Spleen (tissue), 11 donors: Measurements from ENCODE around the gene BLOC1S4. TPM values are rescaled to one million over a fixed set of nuclear protein-coding genes. Genes with fewer than 3 reads are reported as not detected.
A peak's percentile ranks its signal among the peaks of the same experiment; 100 is the strongest.

ENCODE experiments used
- DNase-seq: peaks from one replicate; pipeline ENCODE4 v3.0.0-alpha.2; 2020
- H3K27ac ChIP-seq, 8 donors: fragments of 200-600 bp; sonication (generic) in 7 of 8; 1 replicate in 4 of 8; 2 replicates in 4 of 8; pipeline versions ENCODE4 v1.5.0 to v1.8.0; 2016 to 2021; ENCODE audit warnings: inconsistent platforms in 4 of 8, mild to moderate bottlenecking in 4 of 8, moderate library complexity in 1 of 8
- H3K27me3 ChIP-seq, 7 donors: fragments of 200-600 bp; sonication (generic) in 6 of 7; replicated peaks in 1 of 7; 1 replicate in 4 of 7; 2 replicates in 3 of 7; pipeline versions ENCODE4 v1.5.0 to v1.8.0; 2016 to 2021; ENCODE audit warnings: inconsistent platforms in 3 of 7, mild to moderate bottlenecking in 1 of 7
- H3K36me3 ChIP-seq, 6 donors: fragments of 200-600 bp; sonication (generic) in 5 of 6; 1 replicate in 4 of 6; 2 replicates in 2 of 6; pipeline versions ENCODE4 v1.5.0 to v1.8.0; 2016 to 2021; ENCODE audit warnings: inconsistent platforms in 2 of 6
- H3K4me1 ChIP-seq, 6 donors: fragments of 200-600 bp; sonication (generic) in 5 of 6; 1 replicate in 3 of 6; 2 replicates in 3 of 6; pipeline versions ENCODE4 v1.5.0 to v1.8.0; 2016 to 2021; ENCODE audit warnings: inconsistent platforms in 3 of 6
- H3K4me3 ChIP-seq, 8 donors: fragments of 200-600 bp; sonication (generic) in 7 of 8; 1 replicate in 4 of 8; 2 replicates in 4 of 8; pipeline versions ENCODE4 v1.5.0 to v1.8.0; 2016 to 2021; ENCODE audit warnings: inconsistent platforms in 4 of 8, mild to moderate bottlenecking in 4 of 8, moderate library complexity in 2 of 8
- H3K9me3 ChIP-seq, 8 donors: fragments of 200-600 bp; sonication (generic) in 7 of 8; 1 replicate in 4 of 8; 2 replicates in 4 of 8; pipeline versions ENCODE4 v1.5.0 to v1.8.0; 2016 to 2021; ENCODE audit warnings: inconsistent platforms in 4 of 8
- POLR2A ChIP-seq, 3 donors: fragments of 450-650 bp; IDR thresholded peaks; one replicate each; pipeline ENCODE4 v1.5.1; 2017; ENCODE audit warnings: antibody characterized with exemption in 3 of 3, mild to moderate bottlenecking in 1 of 3
- POLR2AphosphoS5 ChIP-seq, 3 donors: sonication (generic); formaldehyde crosslinking; IDR thresholded peaks; one replicate each; pipeline ENCODE4 v1.5.1; 2017; ENCODE audit warnings: antibody characterized with exemption in 3 of 3
- WGBS, 5 donors: extraction: QIAGEN DNeasy Blood & Tissue Kit in 3 of 5; methylation state at CpG; one replicate each; pipeline versions ENCODE4 v1.1.5 to v1.1.7; 2013 to 2018; 5-methylcytosine and 5-hydroxymethylcytosine counted together
- intact Hi-C: fragments of 100-400 bp; cut with DNase I; formaldehyde crosslinking; loops from one replicate; pipeline ENCODE4 v1.15.0; 2023; ENCODE audit warnings: low total_unique reads
- polyA plus RNA-seq, 3 donors: library from polyadenylated mRNA; stranded (reverse); fragments of 200-250 nt; gene quantifications; one replicate each; pipeline ENCODE4 v1.2.1, GENCODE V29; 2013
- total RNA-seq, 7 donors: library from RNA; depleted of rRNA in 3 of 7; stranded (reverse); fragments of >200 nt in 3 of 7; fragmentation: NEBNext Ultra II Directional in 4 of 7; extraction: Animal tissue kit (Norgen Biotek cat#: 25700) in 4 of 7; gene quantifications; one replicate each; pipeline versions ENCODE4 v1.1.0 to v1.2.1, GENCODE V29; 2016 to 2021
- TF ChIP-seq, protein P1 (sequence below), 11 experiments: fragments of 200-600 bp in 7 of 11; fragments of 450-650 bp in 4 of 11; sonication (generic) in 4 of 11; IDR thresholded peaks in 8 of 11; conservative IDR thresholded peaks in 3 of 11; 1 replicate in 7 of 11; 2 replicates in 4 of 11; pipeline versions ENCODE4 v1.4.0 to v1.8.0; 2016 to 2021; ENCODE audit warnings: antibody characterized with exemption in 11 of 11, inconsistent platforms in 4 of 11, mild to moderate bottlenecking in 1 of 11
- donor health status: healthy with polysubstance abuse.
- donor health status: DM: no; HTN: no; CAD: no; lungs with moderate emphysema.
- donor health status: DM: no; HTN: no; CAD: no.
- donor health status: Bipolar disorder and iron deficiency.
- donor health status: healthy.
- donor health status: DM: no; HTN: no; CAD: no.
- donor health status: DM: yes; HTN: yes; CAD: no.

Gene BLOC1S4
- total and polyA plus RNA-seq, 10 donors: 13.4 to 24.2 (median 19.0) TPM

GRCh38 chr4:6687947-6688878, 27.8 kb upstream of the BLOC1S4 start:
- Histone ChIP-seq H3K4me3 (peak overlapping the region in 3 of 8 donors; percentile 16 to 58 (median 23)), H3K4me1 (peaks cover 8 to 81% (median 35%) of the 10 kb centered on the region in 6 donors), H3K27me3 (no peaks in the 10 kb centered on the region), H3K9me3 (no peaks in the 10 kb centered on the region), H3K36me3 (no peaks in the 10 kb centered on the region), H3K27ac (peak overlapping the region in 5 of 8 donors; percentile 51 to 91 (median 80))
- DNase-seq: no peak
- TF ChIP-seq POLR2A (IDR thresholded peaks at IDR 0.05): no peak
- TF ChIP-seq, protein P1, sequence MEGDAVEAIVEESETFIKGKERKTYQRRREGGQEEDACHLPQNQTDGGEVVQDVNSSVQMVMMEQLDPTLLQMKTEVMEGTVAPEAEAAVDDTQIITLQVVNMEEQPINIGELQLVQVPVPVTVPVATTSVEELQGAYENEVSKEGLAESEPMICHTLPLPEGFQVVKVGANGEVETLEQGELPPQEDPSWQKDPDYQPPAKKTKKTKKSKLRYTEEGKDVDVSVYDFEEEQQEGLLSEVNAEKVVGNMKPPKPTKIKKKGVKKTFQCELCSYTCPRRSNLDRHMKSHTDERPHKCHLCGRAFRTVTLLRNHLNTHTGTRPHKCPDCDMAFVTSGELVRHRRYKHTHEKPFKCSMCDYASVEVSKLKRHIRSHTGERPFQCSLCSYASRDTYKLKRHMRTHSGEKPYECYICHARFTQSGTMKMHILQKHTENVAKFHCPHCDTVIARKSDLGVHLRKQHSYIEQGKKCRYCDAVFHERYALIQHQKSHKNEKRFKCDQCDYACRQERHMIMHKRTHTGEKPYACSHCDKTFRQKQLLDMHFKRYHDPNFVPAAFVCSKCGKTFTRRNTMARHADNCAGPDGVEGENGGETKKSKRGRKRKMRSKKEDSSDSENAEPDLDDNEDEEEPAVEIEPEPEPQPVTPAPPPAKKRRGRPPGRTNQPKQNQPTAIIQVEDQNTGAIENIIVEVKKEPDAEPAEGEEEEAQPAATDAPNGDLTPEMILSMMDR (IDR thresholded peaks at IDR 0.05 in 8 of 11, conservative IDR thresholded peaks at IDR 0.05 in 3 of 11): no peak
- TF ChIP-seq POLR2AphosphoS5 (IDR thresholded peaks at IDR 0.05): no peak
- WGBS, 5 donors: 83 to 88% (median 86%) methylated on average over 24 of the region's 24 CpGs
- intact Hi-C loops: no loop called here

DNA sequence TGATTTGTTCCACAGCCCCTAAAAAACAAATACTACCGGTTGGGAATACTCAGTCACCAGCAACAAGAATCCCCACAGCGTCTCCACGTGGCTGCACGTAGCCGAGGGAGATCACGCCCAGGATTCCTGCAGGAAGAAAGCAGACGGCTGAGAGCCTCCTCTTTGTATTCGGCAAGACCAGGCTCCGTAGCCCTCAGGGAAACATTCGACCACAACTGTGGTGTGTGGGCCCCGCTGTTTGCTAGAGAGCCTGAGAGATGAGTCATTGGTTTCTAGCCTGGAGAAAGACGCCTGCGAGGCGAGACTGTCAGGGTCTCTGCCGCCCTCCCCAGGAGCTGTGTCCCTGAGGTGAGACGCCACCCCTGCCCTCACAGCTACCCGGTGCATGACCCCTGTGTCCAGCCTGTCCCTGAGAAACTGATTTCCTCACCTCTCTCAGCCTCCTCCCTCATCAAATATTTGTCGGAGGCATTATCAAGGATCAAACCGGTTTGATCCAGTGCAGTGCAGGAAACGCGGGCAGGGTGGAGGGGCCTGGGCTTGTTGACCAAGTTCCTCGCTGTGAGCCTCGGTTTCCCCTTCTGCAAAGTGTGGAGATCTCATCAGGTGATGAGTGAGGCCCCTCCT, 27.0 kb upstream of the BLOC1S4 start:
- intact Hi-C loops: no loop called here
- DNase-seq: peak; percentile 82
- WGBS, 5 donors: 26 to 49% (median 36%) methylated on average over 15 to 23 of the region's 23 CpGs
- Histone ChIP-seq H3K9me3 (no peaks in the 10 kb centered on the region), H3K27ac (peak overlapping the region; percentile 35 to 91 (median 72)), H3K4me3 (peak overlapping the region in 4 of 8 donors; percentile 16 to 58 (median 24)), H3K4me1 (peaks cover 11 to 85% (median 42%) of the 10 kb centered on the region in 6 donors), H3K27me3 (no peaks in the 10 kb centered on the region), H3K36me3 (no peaks in the 10 kb centered on the region)
- no peak for TF ChIP-seq POLR2AphosphoS5 (IDR thresholded peaks at IDR 0.05)
- TF ChIP-seq, protein P1 (IDR thresholded peaks at IDR 0.05 in 8 of 11, conservative IDR thresholded peaks at IDR 0.05 in 3 of 11): no peak
- TF ChIP-seq POLR2A (IDR thresholded peaks at IDR 0.05): no peak

DNA sequence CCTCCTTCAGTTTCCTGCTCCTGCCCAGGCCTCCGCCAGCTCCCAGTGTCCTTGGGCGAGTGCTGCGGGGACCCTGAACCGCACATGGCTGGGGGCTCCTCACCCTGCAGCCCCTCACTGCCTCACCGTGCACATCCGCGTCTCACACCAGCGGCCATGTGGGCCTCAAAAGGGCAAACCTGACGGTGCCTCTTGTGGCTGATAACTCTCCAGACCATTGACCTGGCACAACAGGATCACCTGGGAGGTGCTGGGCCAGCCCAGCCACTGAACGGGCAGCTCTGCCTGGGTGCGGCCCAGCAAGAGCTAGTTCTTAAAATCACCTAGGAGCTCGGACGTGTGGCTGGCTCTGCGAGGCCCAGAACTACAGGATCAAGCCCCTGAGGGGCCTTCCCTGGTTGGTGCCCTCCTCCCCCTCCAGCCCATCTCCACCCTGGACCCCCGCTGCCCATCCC, 26.4 kb upstream of the BLOC1S4 start:
- 66 to 82% (median 80%) methylated on average over 7 to 15 of the region's 15 CpGs for WGBS, 5 donors

More for the DNA sequence above, 26.4 kb upstream of the BLOC1S4 start:
- no peak for TF ChIP-seq POLR2AphosphoS5 (IDR thresholded peaks at IDR 0.05)
- TF ChIP-seq, protein P1 (IDR thresholded peaks at IDR 0.05 in 8 of 11, conservative IDR thresholded peaks at IDR 0.05 in 3 of 11): no peak
- no peak for TF ChIP-seq POLR2A (IDR thresholded peaks at IDR 0.05)
- peak overlapping the region in 5 of 8 donors; percentile 5 to 58 (median 23) for H3K4me3 ChIP-seq
- peak overlapping the region; percentile 35 to 91 (median 72) for H3K27ac ChIP-seq
- H3K36me3 ChIP-seq: no peaks in the 10 kb centered on the region
- intact Hi-C loops: no loop called here
- no peaks in the 10 kb centered on the region for H3K27me3 ChIP-seq
- no peak for DNase-seq
- H3K4me1 ChIP-seq: peaks cover 17 to 90% (median 47%) of the 10 kb centered on the region in 6 donors
- H3K9me3 ChIP-seq: no peaks in the 10 kb centered on the region
